MM.1S (cell line): ENCODE data around the gene CYP2A6.
"Not testable (repeated sequence)": the region's sequence is repeated elsewhere in the genome, so short reads cannot be mapped to it uniquely, and the experiment has no call there.

Experiments
- CTCF ChIP-seq: fragments of 300-600 bp; sonication (generic); IDR thresholded peaks from 2 replicates; pipeline ENCODE4 v1.5.1; 2016; ENCODE audit warnings: antibody characterized with exemption, low read length, mixed read lengths
- EZH2 ChIP-seq: fragments of 300-600 bp; sonication (generic); optimal IDR thresholded peaks from 2 replicates; pipeline ENCODE3; 2017; ENCODE audit warnings: low read depth, mild to moderate bottlenecking, antibody characterized with exemption, low read length, mixed read lengths
- EZH2phosphoT487 ChIP-seq: fragments of 300-600 bp; sonication (generic); IDR thresholded peaks from 2 replicates; pipeline ENCODE4 v1.6.1; 2018; ENCODE audit warnings: antibody characterized with exemption, low read length

- not testable (repeated sequence) for TF ChIP-seq EZH2, CTCF, EZH2phosphoT487
Measured at GRCh38 chr19:40899964-40900363, 49.7 kb upstream of the CYP2A6 start.
